Renal cortical epithelial cell (primary cell): ENCODE data around the gene CALB2. TPM values are rescaled to one million over a fixed set of nuclear protein-coding genes. Genes with fewer than 3 reads are reported as not detected.

ENCODE experiments used
- DNase-seq: peaks from one replicate; pipeline ENCODE4 v3.0.0-alpha.2; 2011; ENCODE audit warnings: low read depth
- total RNA-seq: library from RNA; depleted of rRNA; stranded (reverse); fragments of >200 nt; gene quantifications from 2 replicates; pipeline ENCODE4 v1.2.3, GENCODE V29; 2014

Gene CALB2
- total RNA-seq, 1 donor from 2014 or later: not detected

GRCh38 chr16:71387045-71387871 lies 28.7 kb downstream of the CALB2 start:
- DNase-seq: no peak

GRCh38 chr16:71389330-71389729 lies 30.8 kb downstream of the CALB2 start:
- DNase-seq: no peak

GRCh38 chr16:71396594-71396993 lies 38.1 kb downstream of the CALB2 start:
- no peak for DNase-seq

- no peak for DNase-seq
Observed at GRCh38 chr16:71399801-71400563, 41.5 kb downstream of the CALB2 start.

- no peak for DNase-seq
Observed at GRCh38 chr16:71402007-71402406, 43.5 kb downstream of the CALB2 start.

- DNase-seq: no peak
Observed at GRCh38 chr16:71402674-71403073, 44.2 kb downstream of the CALB2 start.

GRCh38 chr16:71404364-71404763 lies 45.8 kb downstream of the CALB2 start:
- no peak for DNase-seq

GRCh38 chr16:71406316-71406715 lies 47.8 kb downstream of the CALB2 start:
- no peak for DNase-seq

- no peak for DNase-seq
Observed at GRCh38 chr16:71406724-71407123, 48.2 kb downstream of the CALB2 start.

GRCh38 chr16:71407731-71408130 lies 49.2 kb downstream of the CALB2 start:
- DNase-seq: no peak

GRCh38 chr16:71408536-71408935 lies 50.0 kb downstream of the CALB2 start:
- DNase-seq: no peak

- no peak for DNase-seq
Observed at GRCh38 chr16:71409011-71409775, 50.7 kb downstream of the CALB2 start.

- DNase-seq: no peak
Observed at GRCh38 chr16:71410146-71410545, 51.6 kb downstream of the CALB2 start.

GRCh38 chr16:71412270-71413160 lies 54.0 kb downstream of the CALB2 start:
- DNase-seq: peak; percentile 54

- no peak for DNase-seq
Observed at GRCh38 chr16:71413341-71413740, 54.8 kb downstream of the CALB2 start.

GRCh38 chr16:71414038-71414437 lies 55.5 kb downstream of the CALB2 start:
- DNase-seq: no peak

GRCh38 chr16:71421911-71422310 lies 63.4 kb downstream of the CALB2 start:
- DNase-seq: no peak

- DNase-seq: no peak
Observed at GRCh38 chr16:71423016-71423415, 64.5 kb downstream of the CALB2 start.

- DNase-seq: no peak
Observed at GRCh38 chr16:71423865-71424264, 65.3 kb downstream of the CALB2 start.

GRCh38 chr16:71424626-71425025 lies 66.1 kb downstream of the CALB2 start:
- DNase-seq: no peak

- no peak for DNase-seq
Observed at GRCh38 chr16:71425746-71426068, 67.2 kb downstream of the CALB2 start.
